ENCODE results near the gene CORO2B.
A peak's percentile ranks its signal among the peaks of the same experiment; 100 is the strongest.

GRCh38 chr15:68543165-68544008, 35.4 kb upstream of the CORO2B start:
- no peak for TF ChIP-seq CTCF (IDR thresholded peaks at IDR 0.05)
- peak; percentile 35 to 61 for TF ChIP-seq POLR2AphosphoS5 (IDR thresholded peaks at IDR 0.05)
